ENCODE results near the gene POLR3H.

DNA sequence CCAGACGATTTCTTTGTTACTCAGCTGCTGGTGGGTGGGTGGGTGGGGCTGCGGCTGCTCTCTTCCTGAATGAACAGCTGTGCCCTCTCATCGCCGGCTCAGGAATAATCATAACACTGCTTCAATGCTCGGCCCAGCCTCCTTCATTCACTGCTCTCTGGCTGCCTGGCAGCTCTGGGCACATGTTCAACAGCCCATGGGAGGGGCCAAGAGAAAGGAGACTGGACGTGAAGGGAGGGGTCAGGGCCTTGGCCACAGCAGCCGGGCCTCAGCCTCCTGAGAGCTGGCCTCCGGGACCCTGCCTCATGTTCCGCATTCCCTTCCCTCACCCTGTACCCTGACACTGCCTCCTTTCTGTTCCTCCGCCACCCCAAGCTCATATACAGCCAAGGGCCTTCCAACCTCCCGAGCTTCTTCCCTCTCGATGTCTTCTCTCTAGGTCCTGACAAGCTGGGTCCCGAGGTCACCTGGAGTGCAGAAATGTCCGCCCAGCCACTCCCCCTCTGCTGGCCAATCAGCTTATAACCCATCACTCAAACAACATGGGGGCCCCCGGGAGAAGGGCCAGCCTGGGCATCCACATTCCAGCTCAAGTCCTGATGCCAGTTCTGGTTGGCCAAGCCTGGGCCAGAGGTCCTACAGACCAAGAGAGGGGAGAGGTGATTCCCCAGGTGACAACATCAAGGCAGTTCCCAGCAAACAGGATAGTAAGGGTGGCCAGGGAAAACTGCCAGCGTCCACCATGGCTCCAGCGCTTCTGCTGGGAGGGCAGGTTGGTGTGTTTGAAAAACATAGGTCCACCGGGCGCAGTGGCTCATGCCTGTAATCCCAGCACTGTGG is 13.4 kb upstream of the POLR3H start:
- TF ChIP-seq, protein P1, sequence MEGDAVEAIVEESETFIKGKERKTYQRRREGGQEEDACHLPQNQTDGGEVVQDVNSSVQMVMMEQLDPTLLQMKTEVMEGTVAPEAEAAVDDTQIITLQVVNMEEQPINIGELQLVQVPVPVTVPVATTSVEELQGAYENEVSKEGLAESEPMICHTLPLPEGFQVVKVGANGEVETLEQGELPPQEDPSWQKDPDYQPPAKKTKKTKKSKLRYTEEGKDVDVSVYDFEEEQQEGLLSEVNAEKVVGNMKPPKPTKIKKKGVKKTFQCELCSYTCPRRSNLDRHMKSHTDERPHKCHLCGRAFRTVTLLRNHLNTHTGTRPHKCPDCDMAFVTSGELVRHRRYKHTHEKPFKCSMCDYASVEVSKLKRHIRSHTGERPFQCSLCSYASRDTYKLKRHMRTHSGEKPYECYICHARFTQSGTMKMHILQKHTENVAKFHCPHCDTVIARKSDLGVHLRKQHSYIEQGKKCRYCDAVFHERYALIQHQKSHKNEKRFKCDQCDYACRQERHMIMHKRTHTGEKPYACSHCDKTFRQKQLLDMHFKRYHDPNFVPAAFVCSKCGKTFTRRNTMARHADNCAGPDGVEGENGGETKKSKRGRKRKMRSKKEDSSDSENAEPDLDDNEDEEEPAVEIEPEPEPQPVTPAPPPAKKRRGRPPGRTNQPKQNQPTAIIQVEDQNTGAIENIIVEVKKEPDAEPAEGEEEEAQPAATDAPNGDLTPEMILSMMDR (conservative IDR thresholded peaks at IDR 0.05) = no peak
- no peak for TF ChIP-seq EZH2 (IDR thresholded peaks at IDR 0.05; ENCODE audit: low read depth)

All from PC-9 (cell line).